Endothelial cell of umbilical vein (primary cell): ENCODE results near the gene P2RX1. TPM values are rescaled to one million over a fixed set of nuclear protein-coding genes. Genes with fewer than 3 reads are reported as not detected.

Source experiments
- BruUV-seq: library from RNA; stranded (reverse); fragments of 400-500 nt; replicated peaks from 2 replicates; lab custom pipeline; 2021; lab: Mats Ljungman, UMichigan
- CTCF ChIA-PET: fragments of 300-600, 350-600 bp; sonication (Branson Sonifier 250); formaldehyde crosslinking; loops from one replicate; lab custom pipeline; 2021; ENCODE audit warnings: antibody characterized with exemption, inconsistent platforms; lab: Charles Lee
- POLR2A ChIA-PET: fragments of 300-600, 350-600 bp; sonication (Branson Sonifier 250); formaldehyde crosslinking; loops from one replicate; lab custom pipeline; 2021; ENCODE audit warnings: antibody characterized with exemption, inconsistent platforms; lab: Charles Lee
- DNase-seq: peaks from one replicate; pipeline ENCODE4 v3.0.0-alpha.2; 2011; ENCODE audit warnings: low read depth, low spot score
- FAIRE-seq: peaks from 2 replicates; lab custom pipeline; 2011; peaks lifted over from hg19 to GRCh38; lab: Jason Lieb, UNC
- H2AFZ ChIP-seq: 2 replicates; pipeline ENCODE4 v1.6.0; 2012; ENCODE audit warnings: low read depth, low read length, control low read depth, inconsistent platforms
- H3K27ac ChIP-seq: 2 replicates; pipeline ENCODE4 v1.5.1; 2011; ENCODE audit warnings: low read depth, mild to moderate bottlenecking, control low read depth, low read length, moderate library complexity; ENCODE audit not compliant: insufficient read depth
- H3K27me3 ChIP-seq, 2 experiments: 2 replicates each; pipeline versions ENCODE4 v1.6.0 to v1.6.1; 2011; ENCODE audit warnings: low read length in 2 of 2, mixed read lengths in 1 of 2; ENCODE audit not compliant: control insufficient read depth in 2 of 2, insufficient read depth in 2 of 2
- H3K36me3 ChIP-seq, 2 experiments: 2 replicates in 1 of 2; 3 replicates in 1 of 2; pipeline ENCODE4 v1.5.1; 2011; ENCODE audit warnings: low read length in 2 of 2, mild to moderate bottlenecking in 1 of 2, moderate library complexity in 1 of 2; ENCODE audit not compliant: control insufficient read depth in 2 of 2, insufficient read depth in 2 of 2; ENCODE audit errors: extremely low read depth in 1 of 2
- H3K4me1 ChIP-seq: 3 replicates; pipeline ENCODE4 v1.5.1; 2011; ENCODE audit warnings: mild to moderate bottlenecking, low read length; ENCODE audit not compliant: control insufficient read depth, insufficient read depth; ENCODE audit errors: extremely low read depth
- H3K4me2 ChIP-seq: 2 replicates; pipeline ENCODE4 v1.6.1; 2011; ENCODE audit warnings: low read length, control low read depth, mixed read lengths; ENCODE audit not compliant: insufficient read depth
- H3K4me3 ChIP-seq, 3 experiments: fragments of 200-600 bp in 1 of 3; sonication (generic), shearing (Covaris generic) in 1 of 3; replicated peaks in 1 of 3; 2 replicates each; pipeline ENCODE4 v1.5.1; 2011 to 2016; ENCODE audit warnings: control low read depth in 3 of 3, low read length in 3 of 3, mild to moderate bottlenecking in 2 of 3, inconsistent platforms in 1 of 3, low read depth in 1 of 3, moderate library complexity in 1 of 3; ENCODE audit not compliant: insufficient read depth in 1 of 3
- H3K79me2 ChIP-seq: 2 replicates; pipeline ENCODE4 v1.6.0; 2012; ENCODE audit warnings: low read length, inconsistent platforms; ENCODE audit not compliant: control insufficient read depth, insufficient read depth
- H3K9ac ChIP-seq: replicated peaks from 2 replicates; pipeline ENCODE3; 2011; ENCODE audit warnings: low read length, control low read depth; ENCODE audit not compliant: insufficient read depth; ENCODE audit errors: extremely low read depth
- H3K9me1 ChIP-seq: replicated peaks from 3 replicates; pipeline ENCODE4 v1.6.0; 2011; ENCODE audit warnings: mild to moderate bottlenecking, low read length; ENCODE audit not compliant: control insufficient read depth, insufficient read depth; ENCODE audit errors: extremely low read depth
- H3K9me3 ChIP-seq: replicated peaks from 2 replicates; pipeline ENCODE4 v1.5.1; 2012; ENCODE audit warnings: low read length, inconsistent platforms; ENCODE audit not compliant: control insufficient read depth, insufficient read depth
- H4K20me1 ChIP-seq: replicated peaks from 2 replicates; pipeline ENCODE3; 2011; ENCODE audit warnings: mild to moderate bottlenecking, low read length; ENCODE audit not compliant: control insufficient read depth, insufficient read depth; ENCODE audit errors: extremely low read depth
- EZH2 ChIP-seq: IDR thresholded peaks from 2 replicates; pipeline ENCODE4 v1.6.1; 2012; ENCODE audit warnings: borderline replicate concordance, low read depth, mild to moderate bottlenecking, moderate library complexity, low read length, inconsistent platforms; ENCODE audit not compliant: severe bottlenecking
- FOS ChIP-seq: IDR thresholded peaks from 2 replicates; pipeline ENCODE4 v1.6.1; 2011; ENCODE audit warnings: mild to moderate bottlenecking, low read length, moderate library complexity, borderline replicate concordance; ENCODE audit not compliant: insufficient read depth
- GATA2 ChIP-seq: IDR thresholded peaks from 2 replicates; pipeline ENCODE4 v1.7.0; 2011; ENCODE audit warnings: low read depth, mild to moderate bottlenecking, moderate library complexity, mixed read lengths, low read length; ENCODE audit not compliant: insufficient read length, insufficient read depth
- JUN ChIP-seq: IDR thresholded peaks from 2 replicates; pipeline ENCODE4 v1.6.1; 2011; ENCODE audit warnings: borderline replicate concordance, low read depth; ENCODE audit not compliant: insufficient read length, insufficient read depth
- MAX ChIP-seq: IDR thresholded peaks from 2 replicates; pipeline ENCODE4 v1.6.1; 2011; ENCODE audit not compliant: insufficient read depth, insufficient read length
- MYC ChIP-seq: IDR thresholded peaks from one replicate; pipeline ENCODE4 v1.6.1; 2011; ENCODE audit warnings: mild to moderate bottlenecking, low read depth, low read length
- POLR2A ChIP-seq: IDR thresholded peaks from 2 replicates; pipeline ENCODE4 v1.6.1; 2012; ENCODE audit warnings: low read depth, mild to moderate bottlenecking, control low read depth, low read length
- POLR2AphosphoS5 ChIP-seq: IDR thresholded peaks from 2 replicates; pipeline ENCODE4 v1.6.1; 2012; ENCODE audit warnings: low read depth, mild to moderate bottlenecking, control low read depth, low read length, moderate library complexity; ENCODE audit not compliant: insufficient read depth
- dilution Hi-C: fragments of 300-500 bp; cut with MboI; formaldehyde crosslinking; loops from one replicate; pipeline ENCODE4 v1.15.0; 2019; ENCODE audit warnings: low sequenced_read_pairs; ENCODE audit not compliant: extremely low pct_ligation_motif_present
- intact Hi-C: fragments of 100-400 bp; cut with micrococcal nuclease; formaldehyde crosslinking; loops from one replicate; pipeline ENCODE4 v1.10.0; 2022
- polyA plus RNA-seq, 4 experiments: library from polyadenylated mRNA; depleted of rRNA in 3 of 4; stranded (reverse) in 3 of 4; unstranded in 1 of 4; fragments of >200 nt; gene quantifications; 2 replicates each; pipeline versions ENCODE4 v1.2.1 to v1.2.3, GENCODE V29; 2011 to 2012; ENCODE audit warnings: missing spikeins in 1 of 4
- total RNA-seq: library from RNA; stranded (reverse); gene quantifications from 2 replicates; pipeline ENCODE4 v1.2.3, GENCODE V29; 2021
- TF ChIP-seq, protein P1 (sequence below), 2 donors: IDR thresholded peaks; 1 replicate in 1 of 2; 2 replicates in 1 of 2; pipeline ENCODE4 v1.5.1; 2011; ENCODE audit warnings: low read length in 2 of 2, mild to moderate bottlenecking in 2 of 2, moderate library complexity in 2 of 2, control low read depth in 1 of 2, inconsistent platforms in 1 of 2, low read depth in 1 of 2; ENCODE audit not compliant: insufficient read depth in 1 of 2; ENCODE audit errors: extremely low read depth in 1 of 2

The P2RX1 gene
- total and polyA plus RNA-seq, 2 donors (not counting 3 experiments of a cell fraction or from before 2014, with no cell fraction given): not detected

DNA sequence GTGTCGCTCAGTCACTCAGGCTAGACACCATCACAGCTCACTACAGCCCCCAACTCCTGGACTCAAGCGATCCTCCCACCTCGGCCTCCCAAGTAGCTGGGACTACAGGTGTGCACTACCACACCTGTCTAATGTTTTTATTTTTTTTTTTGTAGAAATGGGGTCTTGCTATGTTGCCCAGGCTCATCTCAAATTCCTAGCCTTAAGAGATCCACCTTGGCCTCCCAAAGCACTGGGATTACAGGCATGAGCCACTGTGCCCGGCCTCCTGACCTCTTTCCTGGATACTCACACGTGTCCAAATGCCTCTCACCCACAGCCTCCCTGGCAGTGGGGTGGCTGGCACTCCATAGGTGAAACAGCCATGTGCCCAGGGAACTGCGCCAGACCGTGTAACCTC lies 40.9 kb downstream of the P2RX1 start:
- Histone ChIP-seq H3K27me3 (no peaks in the 10 kb centered on the region), H4K20me1 (no peaks in the 10 kb centered on the region), H3K4me3 (no peak overlapping the region), H3K79me2 (no peaks in the 10 kb centered on the region), H3K9ac (no peak overlapping the region), H3K4me1 (peaks cover 5% of the 10 kb centered on the region), H3K27ac (no peak overlapping the region), H2AFZ (no peak overlapping the region), H3K9me3 (no peaks in the 10 kb centered on the region), H3K9me1 (no peaks in the 10 kb centered on the region), H3K36me3 (peaks cover 0 to 8% of the 10 kb centered on the region in 2 experiments), H3K4me2 (no peak overlapping the region)
- BruUV-seq: no TSS peak
- CTCF ChIA-PET: no interaction called here
- intact Hi-C loops: no loop called here
- FAIRE-seq (no peak), DNase-seq (no peak)
- dilution Hi-C loops: no loop called here
- POLR2A ChIA-PET: no interaction called here
- TF ChIP-seq FOS: no peak
- TF ChIP-seq, protein P1, sequence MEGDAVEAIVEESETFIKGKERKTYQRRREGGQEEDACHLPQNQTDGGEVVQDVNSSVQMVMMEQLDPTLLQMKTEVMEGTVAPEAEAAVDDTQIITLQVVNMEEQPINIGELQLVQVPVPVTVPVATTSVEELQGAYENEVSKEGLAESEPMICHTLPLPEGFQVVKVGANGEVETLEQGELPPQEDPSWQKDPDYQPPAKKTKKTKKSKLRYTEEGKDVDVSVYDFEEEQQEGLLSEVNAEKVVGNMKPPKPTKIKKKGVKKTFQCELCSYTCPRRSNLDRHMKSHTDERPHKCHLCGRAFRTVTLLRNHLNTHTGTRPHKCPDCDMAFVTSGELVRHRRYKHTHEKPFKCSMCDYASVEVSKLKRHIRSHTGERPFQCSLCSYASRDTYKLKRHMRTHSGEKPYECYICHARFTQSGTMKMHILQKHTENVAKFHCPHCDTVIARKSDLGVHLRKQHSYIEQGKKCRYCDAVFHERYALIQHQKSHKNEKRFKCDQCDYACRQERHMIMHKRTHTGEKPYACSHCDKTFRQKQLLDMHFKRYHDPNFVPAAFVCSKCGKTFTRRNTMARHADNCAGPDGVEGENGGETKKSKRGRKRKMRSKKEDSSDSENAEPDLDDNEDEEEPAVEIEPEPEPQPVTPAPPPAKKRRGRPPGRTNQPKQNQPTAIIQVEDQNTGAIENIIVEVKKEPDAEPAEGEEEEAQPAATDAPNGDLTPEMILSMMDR (IDR thresholded peaks at IDR 0.05; ENCODE audit: extremely low read depth in 1 of 2, insufficient read depth in 1 of 2, low read depth in 1 of 2, low read length in 2 of 2): no peak
- no peak for TF ChIP-seq JUN
- TF ChIP-seq GATA2: no peak
- no peak for TF ChIP-seq POLR2AphosphoS5
- no peak for TF ChIP-seq MYC
- TF ChIP-seq EZH2: no peak
- no peak for TF ChIP-seq POLR2A
- TF ChIP-seq MAX: no peak
